H9 (cell line): ENCODE measurements around the gene NCF2. TPM values are rescaled to one million over a fixed set of nuclear protein-coding genes. Genes with fewer than 3 reads are reported as not detected.

Source experiments
- DNase-seq: peaks from one replicate; pipeline ENCODE4 v3.0.0-alpha.2; 2017
- H2AFZ ChIP-seq: one replicate; pipeline ENCODE4 v1.6.1; 2013; ENCODE audit warnings: mild to moderate bottlenecking, low read length, control low read depth, moderate library complexity
- H2AK5ac ChIP-seq: 2 replicates; pipeline ENCODE4 v1.6.1; 2013; ENCODE audit warnings: low read length, control low read depth, mixed read lengths; ENCODE audit not compliant: insufficient read length
- H2BK120ac ChIP-seq: one replicate; pipeline ENCODE4 v1.6.1; 2013; ENCODE audit warnings: low read depth, mild to moderate bottlenecking, low read length, control low read depth, inconsistent platforms; ENCODE audit not compliant: poor library complexity, severe bottlenecking
- H2BK12ac ChIP-seq: 2 replicates; pipeline ENCODE4 v1.6.1; 2013; ENCODE audit warnings: low read length, control low read depth, mixed read lengths, low read depth; ENCODE audit not compliant: insufficient read length
- H2BK15ac ChIP-seq: 2 replicates; pipeline ENCODE4 v1.6.1; 2013; ENCODE audit warnings: low read depth, low read length, control low read depth
- H2BK20ac ChIP-seq: one replicate; pipeline ENCODE4 v1.6.1; 2013; ENCODE audit warnings: low read depth, mild to moderate bottlenecking, low read length, control low read depth, inconsistent platforms; ENCODE audit not compliant: poor library complexity, severe bottlenecking
- H2BK5ac ChIP-seq: 2 replicates; pipeline ENCODE4 v1.6.1; 2013; ENCODE audit warnings: low read length, control low read depth, mixed read lengths; ENCODE audit not compliant: insufficient read length
- H3K14ac ChIP-seq: 2 replicates; pipeline ENCODE4 v1.6.1; 2013; ENCODE audit warnings: low read length, control low read depth; ENCODE audit not compliant: insufficient read depth
- H3K18ac ChIP-seq: 2 replicates; pipeline ENCODE4 v1.6.1; 2013; ENCODE audit warnings: low read depth, mild to moderate bottlenecking, mixed read lengths, low read length, control low read depth; ENCODE audit not compliant: insufficient read length
- H3K23ac ChIP-seq: 2 replicates; pipeline ENCODE4 v1.6.1; 2013; ENCODE audit warnings: low read length, control low read depth, mixed read lengths, low read depth; ENCODE audit not compliant: insufficient read length
- H3K23me2 ChIP-seq: 2 replicates; pipeline ENCODE4 v1.6.1; 2013; ENCODE audit warnings: low read depth, mild to moderate bottlenecking, mixed read lengths, low read length, control low read depth; ENCODE audit not compliant: insufficient read length, poor library complexity, severe bottlenecking
- H3K27ac ChIP-seq: 2 replicates; pipeline ENCODE4 v1.5.1; 2013; ENCODE audit warnings: low read length, control low read depth, mixed read lengths, low read depth; ENCODE audit not compliant: insufficient read length
- H3K27me3 ChIP-seq: 2 replicates; pipeline ENCODE4 v1.6.1; 2013; ENCODE audit warnings: low read length, control low read depth, inconsistent platforms; ENCODE audit not compliant: insufficient read depth
- H3K4ac ChIP-seq: 2 replicates; pipeline ENCODE4 v1.6.1; 2013; ENCODE audit warnings: low read depth, mild to moderate bottlenecking, control low read depth, inconsistent platforms, low read length, moderate library complexity
- H3K4me1 ChIP-seq: 2 replicates; pipeline ENCODE4 v1.6.1; 2013; ENCODE audit warnings: low read length, control low read depth, inconsistent platforms; ENCODE audit not compliant: insufficient read depth
- H3K4me2 ChIP-seq: 2 replicates; pipeline ENCODE4 v1.6.1; 2013; ENCODE audit warnings: low read length, control low read depth, mixed read lengths; ENCODE audit not compliant: insufficient read length, insufficient read depth
- H3K56ac ChIP-seq: 2 replicates; pipeline ENCODE4 v1.6.1; 2013; ENCODE audit warnings: low read depth, mild to moderate bottlenecking, mixed read lengths, low read length, control low read depth; ENCODE audit not compliant: insufficient read length
- H3K79me1 ChIP-seq: 2 replicates; pipeline ENCODE4 v1.6.1; 2013; ENCODE audit warnings: low read depth, mild to moderate bottlenecking, moderate library complexity, low read length, control low read depth, inconsistent platforms; ENCODE audit not compliant: insufficient read depth, poor library complexity, severe bottlenecking
- H3K79me2 ChIP-seq: 2 replicates; pipeline ENCODE4 v1.6.1; 2013; ENCODE audit warnings: low read length, control low read depth, inconsistent platforms; ENCODE audit not compliant: insufficient read depth
- H3K9ac ChIP-seq: 2 replicates; pipeline ENCODE4 v1.6.1; 2013; ENCODE audit warnings: low read length, control low read depth, mixed read lengths; ENCODE audit not compliant: insufficient read length; ENCODE audit errors: extremely low read depth
- H3K9me3 ChIP-seq: one replicate; pipeline ENCODE4 v1.6.1; 2013; ENCODE audit warnings: low read depth, low read length, inconsistent platforms; ENCODE audit not compliant: control insufficient read depth
- H3T11ph ChIP-seq: one replicate; pipeline ENCODE4 v1.6.1; 2013; ENCODE audit warnings: mild to moderate bottlenecking, low read length, control low read depth, inconsistent platforms
- H4K20me1 ChIP-seq: one replicate; pipeline ENCODE4 v1.6.1; 2013; ENCODE audit not compliant: control insufficient read depth, insufficient read length, insufficient read depth
- H4K5ac ChIP-seq: 2 replicates; pipeline ENCODE4 v1.6.1; 2013; ENCODE audit warnings: low read depth, mild to moderate bottlenecking, mixed read lengths, low read length, control low read depth; ENCODE audit not compliant: insufficient read length
- H4K8ac ChIP-seq: replicated peaks from 2 replicates; pipeline ENCODE4 v1.6.1; 2013; ENCODE audit warnings: low read length, control low read depth, mixed read lengths, low read depth; ENCODE audit not compliant: insufficient read length
- H4K91ac ChIP-seq: 2 replicates; pipeline ENCODE4 v1.6.1; 2013; ENCODE audit warnings: low read depth, mild to moderate bottlenecking, moderate library complexity, mixed read lengths, low read length, control low read depth; ENCODE audit not compliant: insufficient read length
- H3K27ac Mint-ChIP-seq, 3 experiments: 2 replicates in 2 of 3; 3 replicates in 1 of 3; pipeline ENCODE4 v1.8.0; 2020 to 2021; ENCODE audit warnings: mixed read lengths in 3 of 3, mild to moderate bottlenecking in 1 of 3, moderate library complexity in 1 of 3
- H3K27me3 Mint-ChIP-seq: 2 replicates; pipeline ENCODE4 v1.8.0; 2021; ENCODE audit warnings: low read depth, mild to moderate bottlenecking, moderate library complexity, mixed read lengths
- H3K36me3 Mint-ChIP-seq, 3 experiments: 2 replicates in 2 of 3; 3 replicates in 1 of 3; pipeline ENCODE4 v1.8.0; 2020 to 2021; ENCODE audit warnings: low read depth in 3 of 3, mixed read lengths in 3 of 3; ENCODE audit not compliant: insufficient read depth in 1 of 3
- H3K4me1 Mint-ChIP-seq, 2 experiments: 2 replicates each; pipeline ENCODE4 v1.8.0; 2020; ENCODE audit warnings: mixed read lengths in 2 of 2
- H3K4me3 Mint-ChIP-seq, 2 experiments: 2 replicates in 1 of 2; 3 replicates in 1 of 2; pipeline ENCODE4 v1.8.0; 2020 to 2021; ENCODE audit warnings: mild to moderate bottlenecking in 2 of 2, mixed read lengths in 2 of 2, moderate library complexity in 1 of 2
- H3K9me3 Mint-ChIP-seq, 2 experiments: 2 replicates in 1 of 2; 3 replicates in 1 of 2; pipeline ENCODE4 v1.8.0; 2020; ENCODE audit warnings: mild to moderate bottlenecking in 2 of 2, mixed read lengths in 2 of 2, moderate library complexity in 1 of 2
- WGBS: extraction: QIAGEN DNeasy Blood & Tissue Kit; methylation state at CpG from one replicate; pipeline ENCODE4 v1.1.7; 2013; ENCODE audit warnings: missing lambda C conversion rate, low lambda C conversion rate, mixed read lengths; ENCODE audit not compliant: insufficient read length; ENCODE audit errors: extremely low coverage; 5-methylcytosine and 5-hydroxymethylcytosine counted together
- total RNA-seq: library from RNA; stranded (reverse); gene quantifications from 2 replicates; pipeline ENCODE4 v1.2.1, GENCODE V29; 2021
- TF ChIP-seq, protein P1 (sequence below): fragments of 200-600 bp; sonication (generic); conservative IDR thresholded peaks from 3 replicates; pipeline ENCODE4 v1.8.0; 2021; ENCODE audit warnings: antibody characterized with exemption, mild to moderate bottlenecking

NCF2 gene
- total RNA-seq, 1 experiment from 2014 or later: not detected

GRCh38 chr1:183566026-183566425 is 24.2 kb downstream of the NCF2 start:
- Histone ChIP-seq H2BK5ac (no peak overlapping the region), H2BK15ac (no peak overlapping the region), H3K27me3 (no peaks in the 10 kb centered on the region), H3K14ac (no peak overlapping the region), H2BK120ac (no peak overlapping the region), H2BK20ac (no peak overlapping the region), H3K23ac (no peak overlapping the region), H3K79me2 (no peaks in the 10 kb centered on the region), H4K8ac (no peak overlapping the region), H3K9ac (no peak overlapping the region), H4K91ac (no peak overlapping the region), H3T11ph (no peak overlapping the region), H2AFZ (no peak overlapping the region), H3K4me2 (no peak overlapping the region), H3K23me2 (no peaks in the 10 kb centered on the region), H2BK12ac (no peak overlapping the region), H4K5ac (no peak overlapping the region), H3K18ac (no peak overlapping the region), H3K4me1 (no peaks in the 10 kb centered on the region), H3K4ac (no peak overlapping the region), H3K9me3 (no peaks in the 10 kb centered on the region), H4K20me1 (no peaks in the 10 kb centered on the region), H3K27ac (no peak overlapping the region), H2AK5ac (no peak overlapping the region), H3K79me1 (no peaks in the 10 kb centered on the region), H3K56ac (no peak overlapping the region)
- TF ChIP-seq, protein P1, sequence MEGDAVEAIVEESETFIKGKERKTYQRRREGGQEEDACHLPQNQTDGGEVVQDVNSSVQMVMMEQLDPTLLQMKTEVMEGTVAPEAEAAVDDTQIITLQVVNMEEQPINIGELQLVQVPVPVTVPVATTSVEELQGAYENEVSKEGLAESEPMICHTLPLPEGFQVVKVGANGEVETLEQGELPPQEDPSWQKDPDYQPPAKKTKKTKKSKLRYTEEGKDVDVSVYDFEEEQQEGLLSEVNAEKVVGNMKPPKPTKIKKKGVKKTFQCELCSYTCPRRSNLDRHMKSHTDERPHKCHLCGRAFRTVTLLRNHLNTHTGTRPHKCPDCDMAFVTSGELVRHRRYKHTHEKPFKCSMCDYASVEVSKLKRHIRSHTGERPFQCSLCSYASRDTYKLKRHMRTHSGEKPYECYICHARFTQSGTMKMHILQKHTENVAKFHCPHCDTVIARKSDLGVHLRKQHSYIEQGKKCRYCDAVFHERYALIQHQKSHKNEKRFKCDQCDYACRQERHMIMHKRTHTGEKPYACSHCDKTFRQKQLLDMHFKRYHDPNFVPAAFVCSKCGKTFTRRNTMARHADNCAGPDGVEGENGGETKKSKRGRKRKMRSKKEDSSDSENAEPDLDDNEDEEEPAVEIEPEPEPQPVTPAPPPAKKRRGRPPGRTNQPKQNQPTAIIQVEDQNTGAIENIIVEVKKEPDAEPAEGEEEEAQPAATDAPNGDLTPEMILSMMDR: no peak
- DNase-seq: no peak
- Mint-ChIP-seq H3K27me3 (no peaks in the 10 kb centered on the region), H3K27ac (no peak overlapping the region), H3K4me3 (no peak overlapping the region), H3K9me3 (no peaks in the 10 kb centered on the region), H3K4me1 (no peaks in the 10 kb centered on the region), H3K36me3 (no peaks in the 10 kb centered on the region)
- no CpG with 5 or more reads among the region's 2 CpGs for WGBS
